MCF 10A (cell line): ENCODE results near the gene TRPT1. TPM values are rescaled to one million over a fixed set of nuclear protein-coding genes. Genes with fewer than 3 reads are reported as not detected.

ENCODE experiments used
- BruUV-seq: library from RNA; stranded (reverse); fragments of 400-500 nt; replicated peaks from 2 replicates; lab custom pipeline; 2021; lab: Mats Ljungman, UMichigan
- CTCF ChIA-PET: fragments of 300-600 bp; sonication (Branson Sonifier 250); formaldehyde crosslinking; extraction: SDS; loops from one replicate; lab custom pipeline; 2021; ENCODE audit warnings: antibody characterized with exemption, inconsistent platforms; lab: Yijun Ruan, JAX
- POLR2A ChIA-PET: fragments of 300-600, 350-650 bp; sonication (Branson Sonifier 250); formaldehyde crosslinking; extraction: SDS; loops from one replicate; lab custom pipeline; 2020; ENCODE audit warnings: antibody characterized with exemption, inconsistent platforms; lab: Yijun Ruan, JAX
- DNase-seq: peaks from one replicate; pipeline ENCODE4 v3.0.0-alpha.2; 2018; ENCODE audit not compliant: unreplicated experiment
- H3K27ac Mint-ChIP-seq: one replicate; pipeline ENCODE4 v1.8.0; 2022; ENCODE audit warnings: mild to moderate bottlenecking, low read depth, mixed read lengths; ENCODE audit not compliant: unreplicated experiment
- H3K27me3 Mint-ChIP-seq: one replicate; pipeline ENCODE4 v1.8.0; 2022; ENCODE audit warnings: mixed read lengths; ENCODE audit not compliant: insufficient read depth, unreplicated experiment
- H3K36me3 Mint-ChIP-seq: one replicate; pipeline ENCODE4 v1.8.0; 2022; ENCODE audit warnings: mild to moderate bottlenecking, moderate library complexity, mixed read lengths; ENCODE audit not compliant: insufficient read depth, unreplicated experiment
- H3K4me1 Mint-ChIP-seq: one replicate; pipeline ENCODE4 v1.8.0; 2022; ENCODE audit warnings: mixed read lengths; ENCODE audit not compliant: insufficient read depth, unreplicated experiment
- H3K4me3 Mint-ChIP-seq: one replicate; pipeline ENCODE4 v1.8.0; 2022; ENCODE audit warnings: mild to moderate bottlenecking, moderate library complexity, mixed read lengths; ENCODE audit not compliant: unreplicated experiment
- H3K9me3 Mint-ChIP-seq: one replicate; pipeline ENCODE4 v1.8.0; 2022; ENCODE audit warnings: mixed read lengths; ENCODE audit not compliant: unreplicated experiment
- intact Hi-C: fragments of 100-400 bp; cut with micrococcal nuclease; formaldehyde crosslinking; loops from 2 replicates; pipeline ENCODE4 v1.14.1; 2022
- total RNA-seq: library from RNA; stranded (reverse); gene quantifications from 2 replicates; pipeline ENCODE4 v1.2.3, GENCODE V29; 2022
- TF ChIP-seq, protein P1 (sequence below): fragments of 200-600 bp; IDR thresholded peaks from one replicate; pipeline ENCODE4 v1.8.0; 2022; ENCODE audit warnings: antibody characterized with exemption, mild to moderate bottlenecking; ENCODE audit not compliant: unreplicated experiment

Gene TRPT1
- total RNA-seq, 1 experiment from 2014 or later: 31.3 TPM

DNA sequence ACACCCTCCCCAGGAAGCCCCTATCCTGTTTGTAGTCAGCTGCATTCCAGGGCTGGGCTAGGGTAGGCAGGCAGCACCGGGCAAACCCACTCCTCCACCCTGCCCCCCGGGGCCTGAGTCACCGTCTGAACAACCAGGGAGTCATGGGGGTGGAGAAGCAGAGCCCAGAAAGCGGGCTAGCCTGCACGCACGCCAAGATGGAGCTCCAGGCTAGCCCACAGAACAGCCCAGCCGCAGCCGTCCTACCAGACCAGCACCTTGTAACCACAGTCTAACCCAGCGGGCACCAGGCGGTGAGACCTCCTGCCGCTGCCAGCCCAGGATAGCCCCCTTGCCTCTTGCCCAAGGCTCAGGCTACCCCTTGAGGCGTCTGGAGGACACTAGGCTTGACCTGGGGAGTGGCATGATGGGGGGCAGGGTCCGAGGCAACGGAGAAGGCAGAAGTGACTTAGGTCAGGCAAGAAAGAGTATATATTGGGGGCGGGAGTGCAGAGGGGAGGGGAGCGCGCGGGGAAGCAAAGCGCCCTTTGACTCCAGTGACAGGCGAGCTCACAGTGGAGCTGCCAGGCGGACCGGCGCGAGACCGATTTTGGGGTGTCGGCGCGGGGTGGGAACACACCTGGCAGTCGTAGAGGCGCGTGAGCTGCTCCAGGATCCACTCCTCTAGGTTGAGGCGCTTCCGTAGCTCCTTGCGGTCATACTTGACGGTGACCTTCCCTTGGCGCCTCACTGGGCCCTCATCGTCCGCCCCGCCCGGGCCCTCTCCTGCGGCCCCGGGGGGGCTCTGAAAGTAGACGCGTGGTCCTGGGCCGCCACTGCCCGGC lies 20.0 kb upstream of the TRPT1 start:
- intact Hi-C loops: loop anchor here (2.0 kb wide), 1 partner anchor 59 kb away; the partner anchor contains the start of gene ESRRA
- POLR2A ChIA-PET: interaction anchor here (0.6 to 10.8 kb wide), 23 partner anchors 8 to 1699 kb away, joined by 3 to 122 read pairs (median 7); partner anchors contain the start of genes AHNAK, BAD, CATSPERZ and DNAJC4

DNA sequence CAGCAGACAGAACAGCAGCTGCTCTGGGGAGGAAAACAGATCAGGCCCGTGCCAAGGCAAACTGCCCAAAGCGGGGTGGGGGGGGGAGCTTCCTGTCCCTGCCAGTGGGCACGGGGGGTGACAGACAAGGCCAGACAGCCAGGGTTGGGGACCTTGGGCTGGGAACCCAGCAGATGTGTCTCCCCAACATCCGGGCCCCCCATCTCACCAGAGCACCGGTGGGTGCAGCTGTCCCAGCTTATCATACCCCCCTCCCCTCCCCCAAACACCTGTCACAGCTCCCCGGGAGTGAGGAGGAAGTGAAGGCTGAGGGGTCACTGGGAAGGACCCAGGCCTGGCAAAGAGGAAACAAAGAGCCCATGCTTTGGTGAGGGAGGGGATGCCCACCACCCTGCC lies 19.4 kb upstream of the TRPT1 start:
- Mint-ChIP-seq H3K27me3 (no peaks in the 10 kb centered on the region), H3K4me3 (peak overlapping the region; percentile 93), H3K36me3 (peaks cover 27% of the 10 kb centered on the region), H3K9me3 (no peaks in the 10 kb centered on the region), H3K27ac (peak overlapping the region; percentile 69), H3K4me1 (peaks cover 16% of the 10 kb centered on the region)
- ChIA-PET CTCF (interaction anchor here (0.6 to 3.1 kb wide), 11 partner anchors 10 to 404 kb away, joined by 3 to 27 read pairs (median 4); partner anchors contain the start of genes CATSPERZ, ESRRA and FERMT3), POLR2A (interaction anchor here (0.6 to 10.8 kb wide), 22 partner anchors 11 to 1698 kb away, joined by 3 to 122 read pairs (median 6); partner anchors contain the start of genes AHNAK, BAD, CATSPERZ and DNAJC4)
- BruUV-seq: no TSS peak
- DNase-seq: peak; percentile 53
- intact Hi-C loops: no loop called here
- TF ChIP-seq, protein P1, sequence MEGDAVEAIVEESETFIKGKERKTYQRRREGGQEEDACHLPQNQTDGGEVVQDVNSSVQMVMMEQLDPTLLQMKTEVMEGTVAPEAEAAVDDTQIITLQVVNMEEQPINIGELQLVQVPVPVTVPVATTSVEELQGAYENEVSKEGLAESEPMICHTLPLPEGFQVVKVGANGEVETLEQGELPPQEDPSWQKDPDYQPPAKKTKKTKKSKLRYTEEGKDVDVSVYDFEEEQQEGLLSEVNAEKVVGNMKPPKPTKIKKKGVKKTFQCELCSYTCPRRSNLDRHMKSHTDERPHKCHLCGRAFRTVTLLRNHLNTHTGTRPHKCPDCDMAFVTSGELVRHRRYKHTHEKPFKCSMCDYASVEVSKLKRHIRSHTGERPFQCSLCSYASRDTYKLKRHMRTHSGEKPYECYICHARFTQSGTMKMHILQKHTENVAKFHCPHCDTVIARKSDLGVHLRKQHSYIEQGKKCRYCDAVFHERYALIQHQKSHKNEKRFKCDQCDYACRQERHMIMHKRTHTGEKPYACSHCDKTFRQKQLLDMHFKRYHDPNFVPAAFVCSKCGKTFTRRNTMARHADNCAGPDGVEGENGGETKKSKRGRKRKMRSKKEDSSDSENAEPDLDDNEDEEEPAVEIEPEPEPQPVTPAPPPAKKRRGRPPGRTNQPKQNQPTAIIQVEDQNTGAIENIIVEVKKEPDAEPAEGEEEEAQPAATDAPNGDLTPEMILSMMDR: no peak

More for the DNA sequence above, 20.0 kb upstream of the TRPT1 start:
- peaks cover 27% of the 10 kb centered on the region for H3K36me3 Mint-ChIP-seq
- CTCF ChIA-PET: interaction anchor here (0.6 to 3.1 kb wide), 12 partner anchors 10 to 404 kb away, joined by 3 to 27 read pairs (median 3); partner anchors contain the start of genes CATSPERZ and ESRRA
- peak; percentile 97 for DNase-seq
- TSS peak; percentile 45 for BruUV-seq
- H3K4me3 Mint-ChIP-seq: peak overlapping the region; percentile 93
- H3K27me3 Mint-ChIP-seq: no peaks in the 10 kb centered on the region
- peak overlapping the region; percentile 69 for H3K27ac Mint-ChIP-seq
- no peaks in the 10 kb centered on the region for H3K9me3 Mint-ChIP-seq
- peaks cover 15% of the 10 kb centered on the region for H3K4me1 Mint-ChIP-seq
- TF ChIP-seq, protein P1: no peak

- TF ChIP-seq, protein P1: no peak
- ChIA-PET CTCF (interaction anchor here (0.6 to 3.1 kb wide), 10 partner anchors 9 to 311 kb away, joined by 3 to 27 read pairs (median 4); partner anchors contain the start of genes CATSPERZ, ESRRA and FERMT3), POLR2A (interaction anchor here (0.6 to 10.8 kb wide), 22 partner anchors 11 to 1698 kb away, joined by 3 to 122 read pairs (median 9); partner anchors contain the start of genes AHNAK, BAD, CATSPERZ and DNAJC4)
- Mint-ChIP-seq H3K9me3 (no peaks in the 10 kb centered on the region), H3K4me1 (peaks cover 20% of the 10 kb centered on the region), H3K36me3 (peaks cover 31% of the 10 kb centered on the region), H3K27ac (peak overlapping the region; percentile 69), H3K4me3 (peak overlapping the region; percentile 93), H3K27me3 (no peaks in the 10 kb centered on the region)
- intact Hi-C loops: no loop called here
- no peak for DNase-seq
- BruUV-seq: no TSS peak
Measured at GRCh38 chr11:64244966-64245365, 19.0 kb upstream of the TRPT1 start.
